Tibial nerve (tissue), 4 donors: Measurements from ENCODE around the gene KCP.

Experiments
- CTCF ChIP-seq, 5 experiments: fragments of 200-600 bp in 3 of 5; fragments of 450-650 bp in 2 of 5; sonication (generic) in 3 of 5; IDR thresholded peaks; one replicate each; pipeline ENCODE4 v1.5.1; 2016 to 2019; ENCODE audit warnings: antibody characterized with exemption in 5 of 5, mild to moderate bottlenecking in 3 of 5, moderate library complexity in 2 of 5
- EP300 ChIP-seq, 2 donors: sonication (generic); formaldehyde crosslinking; IDR thresholded peaks; one replicate each; pipeline ENCODE4 v1.6.1; 2017; ENCODE audit warnings: antibody characterized with exemption in 2 of 2, mild to moderate bottlenecking in 1 of 2
- POLR2A ChIP-seq, 2 donors: fragments of 450-650 bp; IDR thresholded peaks; one replicate each; pipeline ENCODE4 v1.6.1; 2017; ENCODE audit warnings: antibody characterized with exemption in 2 of 2, mild to moderate bottlenecking in 2 of 2, moderate library complexity in 2 of 2

- TF ChIP-seq CTCF (IDR thresholded peaks at IDR 0.05) (no peak), POLR2A (IDR thresholded peaks at IDR 0.05) (no peak), EP300 (IDR thresholded peaks at IDR 0.05) (no peak)
Observed at GRCh38 chr7:128847721-128848211, 62.7 kb downstream of the KCP start.
